Neural progenitor cell (in vitro differentiated cells): Measurements from ENCODE around the gene ABCC3. TPM values are rescaled to one million over a fixed set of nuclear protein-coding genes. Genes with fewer than 3 reads are reported as not detected.

Experiments
- DNase-seq: peaks from one replicate; pipeline ENCODE4 v3.0.0-alpha.2; 2016; ENCODE audit warnings: low spot score
- H2AFZ ChIP-seq: fragments of 200-600 bp; sonication (generic); replicated peaks from 2 replicates; pipeline ENCODE4 v1.6.1; 2016; ENCODE audit warnings: antibody characterized with exemption
- H3F3A ChIP-seq: fragments of 200-600 bp; sonication (generic); 2 replicates; pipeline ENCODE4 v1.6.1; 2016; ENCODE audit warnings: antibody characterized with exemption, low read depth
- H3K27ac ChIP-seq: fragments of 200-600 bp; sonication (generic); 2 replicates; pipeline ENCODE4 v1.5.1; 2016; ENCODE audit warnings: mild to moderate bottlenecking
- H3K27me3 ChIP-seq: fragments of 200-600 bp; sonication (generic); 2 replicates; pipeline ENCODE4 v1.6.1; 2016; ENCODE audit warnings: mild to moderate bottlenecking, moderate library complexity
- H3K36me3 ChIP-seq: fragments of 200-600 bp; sonication (generic); 2 replicates; pipeline ENCODE4 v1.5.1; 2016
- H3K4me1 ChIP-seq: fragments of 200-600 bp; sonication (generic); 2 replicates; pipeline ENCODE4 v1.6.1; 2016; ENCODE audit warnings: mixed run types
- H3K4me2 ChIP-seq: fragments of 200-600 bp; sonication (generic); 2 replicates; pipeline ENCODE4 v1.6.1; 2016
- H3K4me3 ChIP-seq: fragments of 200-600 bp; sonication (generic); 2 replicates; pipeline ENCODE4 v1.5.1; 2016
- H3K79me2 ChIP-seq: fragments of 200-600 bp; sonication (generic); 2 replicates; pipeline ENCODE4 v1.6.1; 2016; ENCODE audit warnings: low read depth
- H3K9ac ChIP-seq: fragments of 200-600 bp; sonication (generic); 2 replicates; pipeline ENCODE4 v1.6.1; 2016
- H3K9me3 ChIP-seq: fragments of 200-600 bp; sonication (generic); 2 replicates; pipeline ENCODE4 v1.5.1; 2016; ENCODE audit warnings: low read depth
- H4K20me1 ChIP-seq: fragments of 200-600 bp; sonication (generic); 2 replicates; pipeline ENCODE4 v1.6.1; 2016; ENCODE audit warnings: low read depth
- H3K27ac Mint-ChIP-seq: 3 replicates; pipeline ENCODE4 v1.8.0; 2021; ENCODE audit warnings: mixed read lengths
- H3K27me3 Mint-ChIP-seq: 2 replicates; pipeline ENCODE4 v1.8.0; 2022; ENCODE audit warnings: low read depth, mild to moderate bottlenecking, inconsistent platforms, moderate library complexity, mixed read lengths; ENCODE audit not compliant: insufficient read depth
- H3K36me3 Mint-ChIP-seq: 3 replicates; pipeline ENCODE4 v1.8.0; 2021; ENCODE audit warnings: mixed read lengths
- H3K4me1 Mint-ChIP-seq: 3 replicates; pipeline ENCODE4 v1.8.0; 2021; ENCODE audit warnings: mixed read lengths
- H3K4me3 Mint-ChIP-seq: 3 replicates; pipeline ENCODE4 v1.8.0; 2021; ENCODE audit warnings: mild to moderate bottlenecking, moderate library complexity, mixed read lengths
- H3K9me3 Mint-ChIP-seq: 3 replicates; pipeline ENCODE4 v1.8.0; 2020; ENCODE audit warnings: mixed read lengths
- CTCF ChIP-seq: fragments of 200-600 bp; sonication (generic); IDR thresholded peaks from 2 replicates; pipeline ENCODE4 v1.5.1; 2017; ENCODE audit warnings: antibody characterized with exemption, mild to moderate bottlenecking
- EZH2 ChIP-seq: fragments of 200-600 bp; sonication (generic); IDR thresholded peaks from 2 replicates; pipeline ENCODE4 v1.6.1; 2017; ENCODE audit warnings: antibody characterized with exemption, mild to moderate bottlenecking, moderate library complexity
- EZH2phosphoT487 ChIP-seq: fragments of 200-600 bp; sonication (generic); IDR thresholded peaks from 2 replicates; pipeline ENCODE4 v1.6.1; 2017; ENCODE audit warnings: antibody characterized with exemption
- total RNA-seq: library from RNA; depleted of rRNA; stranded (reverse); fragments of >200 nt; gene quantifications from 2 replicates; pipeline ENCODE4 v1.2.3, GENCODE V29; 2015; ENCODE audit warnings: low replicate concordance

The ABCC3 gene
- total RNA-seq = 0.22 TPM in 1 of 2 replicates, not detected in the other

GRCh38 chr17:50634224-50634914 is at the start of gene ABCC3:
Gene ABCC3, plus strand, starts transcription at chr17:50634881. Its CDS starts 56 bp downstream, at chr17:50634937.
- H3K9me3 ChIP-seq = no peaks in the 10 kb centered on the region
- H3K4me1 ChIP-seq = peaks cover 3% of the 10 kb centered on the region
- H3K4me1 Mint-ChIP-seq = peaks cover 16% of the 10 kb centered on the region
- H3K4me3 Mint-ChIP-seq = peak within 1 kb of the TSS; percentile 46
- peak within 1 kb of the TSS; percentile 97 for H3K4me2 ChIP-seq
- DNase-seq = peak; percentile 63
- no peaks in the 10 kb centered on the region for H3K9me3 Mint-ChIP-seq
- H3K27ac ChIP-seq = no peak within 1 kb of the TSS
- peak within 1 kb of the TSS; percentile 70 for H3K4me3 ChIP-seq
- TF ChIP-seq EZH2phosphoT487 (no peak), EZH2 (no peak), CTCF (no peak)
- peaks cover 74% of the 10 kb centered on the region for H3K27me3 ChIP-seq
- H3K9ac ChIP-seq = no peak within 1 kb of the TSS
- H2AFZ ChIP-seq = peak within 1 kb of the TSS; percentile 88
- H3K36me3 Mint-ChIP-seq = no peaks in the 10 kb centered on the region
- peaks cover 4% of the 10 kb centered on the region for H4K20me1 ChIP-seq
- no peaks in the 10 kb centered on the region for H3K36me3 ChIP-seq
- peaks cover 11% of the 10 kb centered on the region for H3F3A ChIP-seq
- peaks cover 49% of the 10 kb centered on the region for H3K27me3 Mint-ChIP-seq
- H3K27ac Mint-ChIP-seq = no peak within 1 kb of the TSS
- H3K79me2 ChIP-seq = no peaks in the 10 kb centered on the region

- H3K4me2 ChIP-seq = no peak overlapping the region
- H4K20me1 ChIP-seq = no peaks in the 10 kb centered on the region
- peaks cover 62% of the 10 kb centered on the region for H3K4me1 Mint-ChIP-seq
- no peak overlapping the region for H3K4me3 ChIP-seq
- peaks cover 27% of the 10 kb centered on the region for H3K4me1 ChIP-seq
- peaks cover 5% of the 10 kb centered on the region for H3K27me3 Mint-ChIP-seq
- H3K36me3 Mint-ChIP-seq = peaks cover 4% of the 10 kb centered on the region
- no peaks in the 10 kb centered on the region for H3K79me2 ChIP-seq
- no peaks in the 10 kb centered on the region for H3K36me3 ChIP-seq
- DNase-seq = no peak
- H2AFZ ChIP-seq = no peak overlapping the region
- no peaks in the 10 kb centered on the region for H3K9me3 Mint-ChIP-seq
- TF ChIP-seq CTCF (no peak), EZH2 (no peak), EZH2phosphoT487 (no peak)
- H3K27me3 ChIP-seq = no peaks in the 10 kb centered on the region
- no peak overlapping the region for H3K9ac ChIP-seq
- H3K27ac Mint-ChIP-seq = peak overlapping the region; percentile 14
- no peaks in the 10 kb centered on the region for H3K9me3 ChIP-seq
- no peak overlapping the region for H3K4me3 Mint-ChIP-seq
- no peak overlapping the region for H3K27ac ChIP-seq
- H3F3A ChIP-seq = peaks cover 7% of the 10 kb centered on the region
Observed at GRCh38 chr17:50585346-50585745, 49.3 kb upstream of the ABCC3 start.

- Mint-ChIP-seq H3K4me1 (peaks cover 61% of the 10 kb centered on the region), H3K27ac (peak overlapping the region; percentile 92), H3K27me3 (peaks cover 5% of the 10 kb centered on the region), H3K36me3 (peaks cover 4% of the 10 kb centered on the region), H3K9me3 (no peaks in the 10 kb centered on the region), H3K4me3 (peak overlapping the region; percentile 68)
- H3K9ac ChIP-seq = no peak overlapping the region
- peaks cover 22% of the 10 kb centered on the region for H3K4me1 ChIP-seq
- no peak overlapping the region for H2AFZ ChIP-seq
- peak overlapping the region; percentile 13 for H3K4me2 ChIP-seq
- no peak overlapping the region for H3K27ac ChIP-seq
- no peak overlapping the region for H3K4me3 ChIP-seq
- H3K79me2 ChIP-seq = no peaks in the 10 kb centered on the region
- peaks cover 7% of the 10 kb centered on the region for H3F3A ChIP-seq
- H4K20me1 ChIP-seq = no peaks in the 10 kb centered on the region
- DNase-seq = no peak
- no peaks in the 10 kb centered on the region for H3K27me3 ChIP-seq
- no peaks in the 10 kb centered on the region for H3K9me3 ChIP-seq
- TF ChIP-seq EZH2phosphoT487 = no peak
- no peak for TF ChIP-seq EZH2
- no peak for TF ChIP-seq CTCF
- no peaks in the 10 kb centered on the region for H3K36me3 ChIP-seq
Observed at GRCh38 chr17:50585891-50586290, 48.8 kb upstream of the ABCC3 start.
